PC-9 (cell line): ENCODE data around the gene C8G.

Experiments
- CTCF ChIP-seq: fragments of 200-600 bp; sonication (generic); conservative IDR thresholded peaks from 2 replicates; pipeline ENCODE4 v1.6.1; 2017; ENCODE audit warnings: mixed run types, antibody characterized with exemption, mild to moderate bottlenecking, moderate library complexity
- EZH2 ChIP-seq: fragments of 200-600 bp; sonication (generic); IDR thresholded peaks from 2 replicates; pipeline ENCODE4 v1.8.0; 2017; ENCODE audit warnings: antibody characterized with exemption, low read depth

- TF ChIP-seq CTCF (no peak), EZH2 (no peak)
Measured at GRCh38 chr9:136906266-136906665, 38.8 kb upstream of the C8G start.
